SK-N-SH (cell line): ENCODE measurements around the gene BRD3. TPM values are rescaled to one million over a fixed set of nuclear protein-coding genes. Genes with fewer than 3 reads are reported as not detected.

Experiments
- CTCF ChIA-PET: fragments of 300-600, 350-600 bp; formaldehyde crosslinking; extraction: SDS; loops from one replicate; lab custom pipeline; 2021; lab: Yijun Ruan, JAX
- POLR2A ChIA-PET: fragments of 350-600 bp; sonication (Branson Sonifier 250); formaldehyde crosslinking; extraction: SDS; loops from one replicate; lab custom pipeline; 2020; ENCODE audit warnings: antibody characterized with exemption, inconsistent platforms; lab: Yijun Ruan, JAX
- DNase-seq: peaks from one replicate; pipeline ENCODE4 v3.0.0; 2012
- H2AFZ ChIP-seq: fragments of 200-600 bp; sonication (generic); 2 replicates; pipeline ENCODE4 v1.8.1; 2016; ENCODE audit warnings: antibody characterized with exemption, mild to moderate bottlenecking, low read depth
- H3F3A ChIP-seq: fragments of 200-600 bp; sonication (generic); replicated peaks from 2 replicates; pipeline ENCODE3; 2016; ENCODE audit warnings: antibody characterized with exemption, mild to moderate bottlenecking; ENCODE audit not compliant: insufficient read depth
- H3K27ac ChIP-seq, 2 experiments: fragments of 200-500 bp in 1 of 2; fragments of 200-600 bp in 1 of 2; sonication (Bioruptor generic) in 1 of 2; sonication (generic), shearing (Covaris generic) in 1 of 2; 2 replicates each; pipeline versions ENCODE4 v1.5.1 to v1.6.1; 2014 to 2016; ENCODE audit warnings: low read depth in 2 of 2, inconsistent platforms in 1 of 2, low read length in 1 of 2, mild to moderate bottlenecking in 1 of 2, mixed read lengths in 1 of 2
- H3K27me3 ChIP-seq: fragments of 200-600 bp; sonication (generic), shearing (Covaris generic); 2 replicates; pipeline ENCODE4 v1.6.1; 2016; ENCODE audit warnings: mixed run types; ENCODE audit not compliant: insufficient read depth
- H3K36me3 ChIP-seq, 2 experiments: fragments of 200-500 bp in 1 of 2; fragments of 200-600 bp in 1 of 2; sonication (Bioruptor generic) in 1 of 2; sonication (generic) in 1 of 2; replicated peaks in 1 of 2; 2 replicates each; pipeline versions ENCODE3 to v1.5.1; 2014 to 2016; ENCODE audit warnings: low read length in 1 of 2, mild to moderate bottlenecking in 1 of 2; ENCODE audit not compliant: insufficient read depth in 2 of 2, control insufficient read depth in 1 of 2
- H3K4me1 ChIP-seq, 2 experiments: fragments of 200-500 bp in 1 of 2; fragments of 200-600 bp in 1 of 2; sonication (Bioruptor generic) in 1 of 2; sonication (generic), shearing (Covaris generic) in 1 of 2; 2 replicates each; pipeline versions ENCODE4 v1.5.1 to v1.6.1; 2014 to 2016; ENCODE audit warnings: low read depth in 1 of 2, low read length in 1 of 2, mixed run types in 1 of 2; ENCODE audit not compliant: insufficient read depth in 2 of 2, control insufficient read depth in 1 of 2
- H3K4me2 ChIP-seq: fragments of 200-600 bp; sonication (generic), shearing (Covaris generic); 2 replicates; pipeline ENCODE4 v1.6.1; 2017; ENCODE audit warnings: mixed run types
- H3K4me3 ChIP-seq, 2 experiments: fragments of 200-500 bp in 1 of 2; fragments of 200-600 bp in 1 of 2; sonication (Bioruptor generic) in 1 of 2; sonication (generic), shearing (Covaris generic) in 1 of 2; 2 replicates each; pipeline versions ENCODE4 v1.5.1 to v1.8.1; 2014 to 2016; ENCODE audit warnings: low read depth in 2 of 2, inconsistent platforms in 1 of 2, low read length in 1 of 2, mild to moderate bottlenecking in 1 of 2, mixed read lengths in 1 of 2, moderate library complexity in 1 of 2
- H3K79me2 ChIP-seq: fragments of 200-600 bp; sonication (generic); 2 replicates; pipeline ENCODE4 v1.8.1; 2017; ENCODE audit warnings: mild to moderate bottlenecking; ENCODE audit not compliant: insufficient read depth
- H3K9ac ChIP-seq: fragments of 200-600 bp; sonication (generic); 2 replicates; pipeline ENCODE4 v1.6.1; 2017; ENCODE audit warnings: mixed run types
- H3K9me2 ChIP-seq: fragments of 200-600 bp; sonication (generic); 2 replicates; pipeline ENCODE4 v1.6.1; 2017; ENCODE audit warnings: mixed run types
- H3K9me3 ChIP-seq: fragments of 200-600 bp; sonication (generic); 2 replicates; pipeline ENCODE4 v1.6.1; 2017; ENCODE audit warnings: mixed run types, mild to moderate bottlenecking, moderate library complexity
- H4K20me1 ChIP-seq: fragments of 200-600 bp; sonication (generic); 2 replicates; pipeline ENCODE4 v1.6.1; 2017; ENCODE audit warnings: mild to moderate bottlenecking, mixed run types; ENCODE audit not compliant: insufficient read depth
- EP300 ChIP-seq, 2 experiments: IDR thresholded peaks; 2 replicates each; pipeline versions ENCODE4 v1.4.0 to v1.6.1; 2012; ENCODE audit warnings: borderline replicate concordance in 1 of 2, low read depth in 1 of 2, low read length in 1 of 2
- FOSL2 ChIP-seq: IDR thresholded peaks from 2 replicates; pipeline ENCODE4 v1.4.0; 2012; ENCODE audit warnings: low read depth, mild to moderate bottlenecking, moderate library complexity, borderline replicate concordance
- FOXJ3 ChIP-seq: sonication (generic); formaldehyde crosslinking; IDR thresholded peaks from 2 replicates; pipeline ENCODE4 v1.5.1; 2020; ENCODE audit warnings: mild to moderate bottlenecking, missing genetic modification reagents
- FOXM1 ChIP-seq: IDR thresholded peaks from 2 replicates; pipeline ENCODE4 v1.4.0; 2012; ENCODE audit warnings: low read depth, mild to moderate bottlenecking
- GATA2 ChIP-seq: sonication (generic); formaldehyde crosslinking; IDR thresholded peaks from 2 replicates; pipeline ENCODE4 v1.5.0; 2020; ENCODE audit warnings: mild to moderate bottlenecking, missing genetic modification reagents
- MEF2A ChIP-seq: IDR thresholded peaks from 2 replicates; pipeline ENCODE4 v1.4.0; 2012; ENCODE audit warnings: low read depth, borderline replicate concordance
- RAD21 ChIP-seq: IDR thresholded peaks from 2 replicates; pipeline ENCODE4 v1.6.1; 2012; ENCODE audit warnings: mild to moderate bottlenecking, low read length
- RCOR1 ChIP-seq: fragments of 150-350 bp; IDR thresholded peaks from 2 replicates; pipeline ENCODE4 v1.6.1; 2017; ENCODE audit warnings: antibody characterized with exemption, low read length
- RFX5 ChIP-seq: IDR thresholded peaks from 2 replicates; pipeline ENCODE4 v1.6.1; 2012; ENCODE audit warnings: mild to moderate bottlenecking, improper control_type of control experiment, low read length
- TCF12 ChIP-seq: IDR thresholded peaks from 2 replicates; pipeline ENCODE4 v1.4.0; 2012
- TEAD4 ChIP-seq: IDR thresholded peaks from 2 replicates; pipeline ENCODE4 v1.4.0; 2012; ENCODE audit warnings: mild to moderate bottlenecking, borderline replicate concordance; ENCODE audit not compliant: insufficient read depth
- YY1 ChIP-seq: IDR thresholded peaks from 2 replicates; pipeline ENCODE4 v1.4.0; 2012; ENCODE audit warnings: low read depth, mild to moderate bottlenecking
- WGBS: methylation state at CpG from one replicate; pipeline ENCODE4 v1.1.6; 2017; ENCODE audit warnings: low lambda C conversion rate; 5-methylcytosine and 5-hydroxymethylcytosine counted together
- polyA plus RNA-seq, 3 experiments: library from polyadenylated mRNA; depleted of rRNA; stranded (reverse); fragments of >200 nt; gene quantifications; 2 replicates each; pipeline ENCODE4 v1.2.3, GENCODE V29; 2012
- TF ChIP-seq, protein P1 (sequence below): IDR thresholded peaks from 2 replicates; pipeline ENCODE4 v1.4.0; 2012; ENCODE audit warnings: low read depth, borderline replicate concordance
- TF ChIP-seq, protein P2 (sequence below): IDR thresholded peaks from 2 replicates; pipeline ENCODE4; 2012
- TF ChIP-seq, protein P3 (sequence below): IDR thresholded peaks from 2 replicates; pipeline ENCODE4 v1.4.0; 2012; ENCODE audit warnings: low read depth
- TF ChIP-seq, protein P4 (sequence below): IDR thresholded peaks from 2 replicates; pipeline ENCODE4 v1.6.1; 2012; ENCODE audit warnings: mild to moderate bottlenecking, low read depth, low read length, moderate library complexity
- TF ChIP-seq, protein P5 (sequence below): IDR thresholded peaks from 2 replicates; pipeline ENCODE4 v1.4.0; 2012; ENCODE audit warnings: low read depth, borderline replicate concordance

BRD3 gene
- polyA plus RNA-seq, 1 of the 3 experiments (the other 2 are of a cell fraction): 11.4 TPM

- no peak for DNase-seq
- H4K20me1 ChIP-seq: no peaks in the 10 kb centered on the region
- peaks cover 0 to 17% of the 10 kb centered on the region in 2 experiments; a peak in 1 of 4 replicates for H3K4me1 ChIP-seq
- no peaks in the 10 kb centered on the region for H3K9me2 ChIP-seq
- ChIA-PET POLR2A (no interaction called here), CTCF (interaction anchor here (1.0 kb wide), 1 partner anchor 229 kb away, joined by 3 read pairs; no protein-coding TSS in a partner anchor)
- no peak overlapping the region for H3K9ac ChIP-seq
- H3K36me3 ChIP-seq: no peaks in the 10 kb centered on the region
- 58% methylated on average over 6 of the region's 6 CpGs for WGBS
- H3K79me2 ChIP-seq: no peaks in the 10 kb centered on the region
- no peak overlapping the region for H2AFZ ChIP-seq
- no peaks in the 10 kb centered on the region for H3K9me3 ChIP-seq
- H3K4me3 ChIP-seq: no peak overlapping the region; a peak in 1 of 4 replicates
- H3F3A ChIP-seq: no peaks in the 10 kb centered on the region
- TF ChIP-seq, protein P1, sequence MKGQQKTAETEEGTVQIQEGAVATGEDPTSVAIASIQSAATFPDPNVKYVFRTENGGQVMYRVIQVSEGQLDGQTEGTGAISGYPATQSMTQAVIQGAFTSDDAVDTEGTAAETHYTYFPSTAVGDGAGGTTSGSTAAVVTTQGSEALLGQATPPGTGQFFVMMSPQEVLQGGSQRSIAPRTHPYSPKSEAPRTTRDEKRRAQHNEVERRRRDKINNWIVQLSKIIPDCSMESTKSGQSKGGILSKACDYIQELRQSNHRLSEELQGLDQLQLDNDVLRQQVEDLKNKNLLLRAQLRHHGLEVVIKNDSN: 0 out of 2 replicates have a peak, but pooled peaks have one; percentile 21
- TF ChIP-seq FOXJ3 (CRISPR knock-in tag): no peak
- TF ChIP-seq, protein P2, sequence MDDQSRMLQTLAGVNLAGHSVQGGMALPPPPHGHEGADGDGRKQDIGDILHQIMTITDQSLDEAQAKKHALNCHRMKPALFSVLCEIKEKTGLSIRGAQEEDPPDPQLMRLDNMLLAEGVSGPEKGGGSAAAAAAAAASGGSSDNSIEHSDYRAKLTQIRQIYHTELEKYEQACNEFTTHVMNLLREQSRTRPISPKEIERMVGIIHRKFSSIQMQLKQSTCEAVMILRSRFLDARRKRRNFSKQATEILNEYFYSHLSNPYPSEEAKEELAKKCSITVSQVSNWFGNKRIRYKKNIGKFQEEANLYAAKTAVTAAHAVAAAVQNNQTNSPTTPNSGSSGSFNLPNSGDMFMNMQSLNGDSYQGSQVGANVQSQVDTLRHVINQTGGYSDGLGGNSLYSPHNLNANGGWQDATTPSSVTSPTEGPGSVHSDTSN: 0 out of 2 replicates have a peak, but pooled peaks have one; percentile 20
- H3K27ac ChIP-seq: no peak overlapping the region
- no peaks in the 10 kb centered on the region for H3K27me3 ChIP-seq
- no peak overlapping the region for H3K4me2 ChIP-seq
Measured at GRCh38 chr9:134011401-134011800, 56.4 kb downstream of the BRD3 start.

GRCh38 chr9:134010310-134011173 is 57.3 kb downstream of the BRD3 start:
- TF ChIP-seq, protein P3, sequence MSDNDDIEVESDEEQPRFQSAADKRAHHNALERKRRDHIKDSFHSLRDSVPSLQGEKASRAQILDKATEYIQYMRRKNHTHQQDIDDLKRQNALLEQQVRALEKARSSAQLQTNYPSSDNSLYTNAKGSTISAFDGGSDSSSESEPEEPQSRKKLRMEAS: no peak
- no peak for TF ChIP-seq RFX5
- TF ChIP-seq RAD21: no peak
- TF ChIP-seq FOXM1: no peak
- TF ChIP-seq TCF12: 0 out of 2 replicates have a peak, but pooled peaks have one; percentile 11
- no peak for TF ChIP-seq YY1
- no peak for TF ChIP-seq MEF2A
- TF ChIP-seq, protein P4, sequence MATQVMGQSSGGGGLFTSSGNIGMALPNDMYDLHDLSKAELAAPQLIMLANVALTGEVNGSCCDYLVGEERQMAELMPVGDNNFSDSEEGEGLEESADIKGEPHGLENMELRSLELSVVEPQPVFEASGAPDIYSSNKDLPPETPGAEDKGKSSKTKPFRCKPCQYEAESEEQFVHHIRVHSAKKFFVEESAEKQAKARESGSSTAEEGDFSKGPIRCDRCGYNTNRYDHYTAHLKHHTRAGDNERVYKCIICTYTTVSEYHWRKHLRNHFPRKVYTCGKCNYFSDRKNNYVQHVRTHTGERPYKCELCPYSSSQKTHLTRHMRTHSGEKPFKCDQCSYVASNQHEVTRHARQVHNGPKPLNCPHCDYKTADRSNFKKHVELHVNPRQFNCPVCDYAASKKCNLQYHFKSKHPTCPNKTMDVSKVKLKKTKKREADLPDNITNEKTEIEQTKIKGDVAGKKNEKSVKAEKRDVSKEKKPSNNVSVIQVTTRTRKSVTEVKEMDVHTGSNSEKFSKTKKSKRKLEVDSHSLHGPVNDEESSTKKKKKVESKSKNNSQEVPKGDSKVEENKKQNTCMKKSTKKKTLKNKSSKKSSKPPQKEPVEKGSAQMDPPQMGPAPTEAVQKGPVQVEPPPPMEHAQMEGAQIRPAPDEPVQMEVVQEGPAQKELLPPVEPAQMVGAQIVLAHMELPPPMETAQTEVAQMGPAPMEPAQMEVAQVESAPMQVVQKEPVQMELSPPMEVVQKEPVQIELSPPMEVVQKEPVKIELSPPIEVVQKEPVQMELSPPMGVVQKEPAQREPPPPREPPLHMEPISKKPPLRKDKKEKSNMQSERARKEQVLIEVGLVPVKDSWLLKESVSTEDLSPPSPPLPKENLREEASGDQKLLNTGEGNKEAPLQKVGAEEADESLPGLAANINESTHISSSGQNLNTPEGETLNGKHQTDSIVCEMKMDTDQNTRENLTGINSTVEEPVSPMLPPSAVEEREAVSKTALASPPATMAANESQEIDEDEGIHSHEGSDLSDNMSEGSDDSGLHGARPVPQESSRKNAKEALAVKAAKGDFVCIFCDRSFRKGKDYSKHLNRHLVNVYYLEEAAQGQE: no peak
- TF ChIP-seq, protein P5, sequence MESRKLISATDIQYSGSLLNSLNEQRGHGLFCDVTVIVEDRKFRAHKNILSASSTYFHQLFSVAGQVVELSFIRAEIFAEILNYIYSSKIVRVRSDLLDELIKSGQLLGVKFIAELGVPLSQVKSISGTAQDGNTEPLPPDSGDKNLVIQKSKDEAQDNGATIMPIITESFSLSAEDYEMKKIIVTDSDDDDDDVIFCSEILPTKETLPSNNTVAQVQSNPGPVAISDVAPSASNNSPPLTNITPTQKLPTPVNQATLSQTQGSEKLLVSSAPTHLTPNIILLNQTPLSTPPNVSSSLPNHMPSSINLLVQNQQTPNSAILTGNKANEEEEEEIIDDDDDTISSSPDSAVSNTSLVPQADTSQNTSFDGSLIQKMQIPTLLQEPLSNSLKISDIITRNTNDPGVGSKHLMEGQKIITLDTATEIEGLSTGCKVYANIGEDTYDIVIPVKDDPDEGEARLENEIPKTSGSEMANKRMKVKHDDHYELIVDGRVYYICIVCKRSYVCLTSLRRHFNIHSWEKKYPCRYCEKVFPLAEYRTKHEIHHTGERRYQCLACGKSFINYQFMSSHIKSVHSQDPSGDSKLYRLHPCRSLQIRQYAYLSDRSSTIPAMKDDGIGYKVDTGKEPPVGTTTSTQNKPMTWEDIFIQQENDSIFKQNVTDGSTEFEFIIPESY: no peak
- TF ChIP-seq TEAD4: no peak
- TF ChIP-seq EP300 (IDR thresholded peaks at IDR 0.05; ENCODE audit: borderline replicate concordance in 1 of 2, low read depth in 1 of 2, low read length in 1 of 2): no peak
- peak; percentile 40; the same call in 1 of the 2 replicates for TF ChIP-seq GATA2 (CRISPR knock-in tag)
- TF ChIP-seq RCOR1: no peak
- no peak for TF ChIP-seq FOSL2
- TF ChIP-seq FOXJ3 (CRISPR knock-in tag): no peak
- Histone ChIP-seq H3K9ac (no peak overlapping the region), H4K20me1 (no peaks in the 10 kb centered on the region), H3K27ac (peak overlapping the region in 1 of 2 experiments; percentile 17; a peak in 1 of 4 replicates), H3K27me3 (no peaks in the 10 kb centered on the region), H3K9me3 (no peaks in the 10 kb centered on the region), H3K79me2 (no peaks in the 10 kb centered on the region), H3K4me2 (no peak overlapping the region), H3K36me3 (no peaks in the 10 kb centered on the region), H2AFZ (no peak overlapping the region), H3K9me2 (no peaks in the 10 kb centered on the region), H3K4me1 (peaks cover 0 to 17% of the 10 kb centered on the region in 2 experiments; a peak in 1 of 4 replicates), H3F3A (no peaks in the 10 kb centered on the region), H3K4me3 (no peak overlapping the region)
- peak; percentile 66 for DNase-seq
- CTCF ChIA-PET: interaction anchor here (1.0 kb wide), 1 partner anchor 217 kb away, joined by 3 read pairs; no protein-coding TSS in a partner anchor
- POLR2A ChIA-PET: no interaction called here
- 49% methylated on average over 19 of the region's 20 CpGs for WGBS
